Stomach (tissue), 4 donors: Measurements from ENCODE around the gene MAGI2.

ENCODE experiments used
- EP300 ChIP-seq: sonication (generic); formaldehyde crosslinking; IDR thresholded peaks from one replicate; pipeline ENCODE4 v1.6.1; 2017; ENCODE audit warnings: antibody characterized with exemption
- POLR2AphosphoS5 ChIP-seq, 3 donors: sonication (generic); formaldehyde crosslinking; IDR thresholded peaks; one replicate each; pipeline ENCODE4 v1.6.1; 2016; ENCODE audit warnings: antibody characterized with exemption in 3 of 3
- TF ChIP-seq, protein P1 (sequence below), 7 experiments: fragments of 450-650 bp in 4 of 7; fragments of 200-600 bp in 3 of 7; sonication (generic) in 3 of 7; IDR thresholded peaks; one replicate each; pipeline ENCODE4 v1.5.1; 2016 to 2019; ENCODE audit warnings: antibody characterized with exemption in 7 of 7, control low read depth in 2 of 7, mild to moderate bottlenecking in 1 of 7

DNA sequence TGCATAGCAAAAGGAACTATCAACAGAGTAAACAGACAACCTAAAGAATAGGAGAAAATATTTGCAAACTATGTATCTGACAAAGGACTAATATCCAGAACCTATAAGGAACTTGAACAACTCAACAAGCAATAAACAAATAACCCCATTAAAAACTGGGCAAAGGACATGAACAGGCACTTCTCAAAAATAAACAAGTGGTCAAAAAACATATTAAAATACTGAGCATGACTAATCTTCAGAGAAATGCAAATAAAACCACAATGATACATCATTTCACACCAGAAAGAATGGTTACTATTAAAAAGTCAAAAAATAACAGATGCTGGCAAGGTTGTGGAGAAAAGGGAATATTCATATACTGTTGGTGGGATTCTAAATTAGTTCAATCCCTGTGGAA lies 17.1 kb downstream of the MAGI2 start:
- TF ChIP-seq POLR2AphosphoS5 (IDR thresholded peaks at IDR 0.05) (no peak), EP300 (no peak)
- TF ChIP-seq, protein P1, sequence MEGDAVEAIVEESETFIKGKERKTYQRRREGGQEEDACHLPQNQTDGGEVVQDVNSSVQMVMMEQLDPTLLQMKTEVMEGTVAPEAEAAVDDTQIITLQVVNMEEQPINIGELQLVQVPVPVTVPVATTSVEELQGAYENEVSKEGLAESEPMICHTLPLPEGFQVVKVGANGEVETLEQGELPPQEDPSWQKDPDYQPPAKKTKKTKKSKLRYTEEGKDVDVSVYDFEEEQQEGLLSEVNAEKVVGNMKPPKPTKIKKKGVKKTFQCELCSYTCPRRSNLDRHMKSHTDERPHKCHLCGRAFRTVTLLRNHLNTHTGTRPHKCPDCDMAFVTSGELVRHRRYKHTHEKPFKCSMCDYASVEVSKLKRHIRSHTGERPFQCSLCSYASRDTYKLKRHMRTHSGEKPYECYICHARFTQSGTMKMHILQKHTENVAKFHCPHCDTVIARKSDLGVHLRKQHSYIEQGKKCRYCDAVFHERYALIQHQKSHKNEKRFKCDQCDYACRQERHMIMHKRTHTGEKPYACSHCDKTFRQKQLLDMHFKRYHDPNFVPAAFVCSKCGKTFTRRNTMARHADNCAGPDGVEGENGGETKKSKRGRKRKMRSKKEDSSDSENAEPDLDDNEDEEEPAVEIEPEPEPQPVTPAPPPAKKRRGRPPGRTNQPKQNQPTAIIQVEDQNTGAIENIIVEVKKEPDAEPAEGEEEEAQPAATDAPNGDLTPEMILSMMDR (IDR thresholded peaks at IDR 0.05), result no peak
